DMS79 (cell line): ENCODE results near the gene EPB42.
"Not testable (repeated sequence)": the region's sequence is repeated elsewhere in the genome, so short reads cannot be mapped to it uniquely, and the experiment has no call there.

Source experiments
- DNase-seq: peaks from one replicate; lab custom pipeline; 2025; lab: John Stamatoyannopoulos, UW

Gene EPB42

GRCh38 chr15:43212299-43212698, 8.5 kb downstream of the EPB42 start:
- no peak for DNase-seq

- DNase-seq, result no peak
Observed at GRCh38 chr15:43211224-43211735, 9.5 kb downstream of the EPB42 start.

- DNase-seq, result no peak
Observed at GRCh38 chr15:43210807-43211206, 10.0 kb downstream of the EPB42 start.

DNA sequence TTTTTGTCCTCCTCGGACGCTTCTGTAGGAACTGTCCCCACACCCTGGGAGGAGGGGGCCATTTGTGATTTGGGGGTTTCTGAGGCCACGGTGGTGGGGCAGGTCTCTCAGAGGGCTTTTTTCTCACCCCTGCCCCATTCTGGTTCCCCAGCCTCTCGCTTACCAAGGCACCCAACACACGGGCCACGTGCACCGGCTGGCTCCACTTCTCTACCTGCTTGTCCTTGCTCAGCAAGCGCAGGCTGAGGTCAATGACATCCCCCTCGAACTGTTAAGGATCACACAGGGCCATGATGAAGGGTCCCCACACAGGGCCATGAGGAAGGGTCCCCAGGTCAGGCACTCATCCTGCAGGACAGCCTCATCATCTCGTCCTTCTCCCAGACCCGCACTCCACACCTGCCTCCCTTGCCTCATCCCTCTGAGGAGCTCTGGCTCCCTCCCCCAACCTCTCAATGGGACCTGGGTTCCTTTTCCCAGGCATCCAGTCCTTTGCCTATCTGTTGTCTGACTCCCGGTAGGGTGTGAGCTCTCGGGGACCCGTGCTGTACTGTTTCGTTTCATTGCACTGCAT, 10.6 kb downstream of the EPB42 start:
- no peak for DNase-seq

DNA sequence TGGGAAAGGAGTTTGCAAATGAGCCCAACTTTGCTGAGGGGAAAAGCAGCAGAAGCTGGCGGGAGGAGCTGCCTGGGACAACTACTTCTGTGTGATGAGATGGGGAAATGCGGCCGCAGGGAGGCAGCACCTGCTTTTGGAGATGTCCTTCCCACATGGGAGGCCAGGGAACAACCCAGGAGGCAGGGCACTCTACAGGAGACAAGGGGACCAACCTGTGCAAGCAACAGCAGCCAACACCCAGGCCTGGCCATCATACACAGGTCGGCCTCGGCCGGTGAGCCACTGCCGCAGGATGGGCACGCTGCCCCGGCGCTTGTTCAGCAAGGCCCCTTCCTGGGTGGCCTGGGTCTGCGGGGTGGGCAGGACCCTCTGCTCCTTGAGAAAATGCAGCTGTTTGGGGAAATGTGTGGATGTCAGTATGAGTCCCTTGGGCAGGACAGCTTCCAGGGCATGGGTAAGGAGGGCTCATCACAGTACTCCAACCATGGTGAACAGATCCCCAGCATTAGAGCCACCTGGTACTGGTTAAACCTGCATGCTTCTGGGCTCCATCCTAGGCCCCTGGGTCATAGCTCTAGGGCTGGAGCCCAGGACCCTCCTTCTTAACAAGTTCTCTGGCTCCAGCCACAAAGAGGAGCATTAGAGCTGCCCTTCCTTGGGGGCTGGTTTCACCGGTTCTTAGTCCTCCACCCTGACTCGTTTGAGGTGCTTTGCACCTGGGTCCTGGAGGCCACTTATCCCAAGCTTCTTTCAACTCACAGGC, 11.6 kb downstream of the EPB42 start:
- no peak for DNase-seq

DNA sequence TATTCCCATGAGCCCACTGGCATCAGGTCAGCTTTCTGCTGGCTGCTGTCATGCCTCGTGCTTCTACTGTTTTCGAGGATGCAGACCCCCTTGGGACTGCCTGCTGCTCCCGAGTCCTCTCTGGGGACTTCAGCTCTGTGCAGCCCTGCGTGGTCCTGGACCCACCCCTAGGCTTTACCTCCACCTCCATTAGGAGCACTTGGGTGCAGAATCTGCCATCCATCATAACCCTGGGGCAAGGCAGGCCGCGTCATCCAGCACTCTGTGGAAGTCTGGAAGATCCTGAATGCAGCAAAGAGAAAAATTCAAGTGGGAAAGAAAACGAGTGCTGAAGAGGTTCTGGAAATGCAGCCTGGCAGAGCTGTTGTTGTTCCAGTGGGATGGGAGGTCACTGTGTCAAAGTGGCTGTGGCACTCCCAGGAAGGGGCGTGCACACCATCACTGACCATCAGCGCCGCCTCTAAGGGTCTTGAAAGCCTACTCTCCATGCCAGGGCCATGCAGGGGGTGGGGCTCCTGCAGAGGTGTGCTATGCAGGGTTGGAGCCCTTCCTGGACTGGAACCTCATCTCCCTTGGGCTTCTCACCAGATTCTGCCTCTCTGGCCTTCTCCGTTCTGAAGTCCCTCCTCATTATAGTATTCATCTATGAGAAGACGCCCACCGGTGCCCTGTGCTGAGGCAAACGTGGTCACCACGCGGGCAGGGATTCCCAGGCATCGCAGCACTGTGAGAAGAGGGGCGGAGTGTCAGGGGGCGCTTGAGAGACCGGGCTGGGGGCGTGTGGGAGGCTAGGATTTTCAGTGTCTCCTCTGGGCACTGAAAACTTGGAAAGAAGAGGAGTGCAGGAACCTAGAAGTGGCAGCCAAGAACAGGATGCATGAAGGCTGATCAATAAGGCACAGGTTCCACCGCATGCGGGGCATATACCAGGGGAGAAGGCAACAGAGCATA, 12.5 kb downstream of the EPB42 start:
- no peak for DNase-seq

DNA sequence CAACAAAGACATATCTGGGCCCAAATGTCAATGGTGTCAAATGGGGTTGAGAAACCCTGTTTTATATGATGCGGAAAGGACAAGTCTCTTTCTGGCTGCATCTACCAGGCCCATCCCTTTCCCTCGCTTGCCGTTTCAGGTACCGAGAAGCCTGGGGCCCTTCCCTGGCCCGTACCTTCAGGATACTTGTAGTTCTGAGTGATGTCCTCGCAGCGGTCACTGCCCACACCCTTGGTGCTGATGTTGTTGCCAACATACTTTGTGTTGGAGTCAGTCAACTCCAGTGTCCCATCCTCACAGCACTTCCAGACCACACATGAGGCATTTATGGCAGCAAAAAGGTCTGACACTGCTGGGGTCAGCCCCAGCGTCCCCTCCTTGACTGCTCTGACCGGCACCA, 13.8 kb downstream of the EPB42 start:
- no peak for DNase-seq

DNA sequence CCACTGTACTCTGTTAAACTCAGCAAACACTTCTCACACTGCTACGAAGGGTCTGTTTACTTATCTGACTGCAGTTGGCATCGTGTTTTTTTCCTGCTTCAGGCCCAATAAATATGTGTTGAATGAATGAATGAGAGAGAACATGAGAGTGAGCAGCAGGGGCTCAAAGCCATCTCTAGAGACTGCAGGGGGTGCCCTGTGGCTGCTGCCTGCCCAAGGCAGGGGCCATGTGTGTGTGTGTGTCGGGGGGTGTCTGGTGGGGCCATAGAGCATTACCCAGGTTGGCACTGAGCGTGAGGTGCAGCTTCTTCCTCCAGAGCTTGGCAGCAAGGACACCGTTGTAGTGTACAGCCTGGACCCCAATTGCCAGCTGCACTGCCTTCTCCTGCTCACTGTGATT, 14.8 kb downstream of the EPB42 start:
- no peak for DNase-seq

GRCh38 chr15:43204016-43204901, 16.6 kb downstream of the EPB42 start:
- DNase-seq, result no peak

GRCh38 chr15:43199945-43200488, 20.8 kb downstream of the EPB42 start:
- DNase-seq, result no peak

GRCh38 chr15:43198992-43199391, 21.8 kb downstream of the EPB42 start:
- DNase-seq, result no peak

- not testable (repeated sequence) for DNase-seq
Observed at GRCh38 chr15:43198556-43198955, 22.3 kb downstream of the EPB42 start.

- not testable (repeated sequence) for DNase-seq
Observed at GRCh38 chr15:43197773-43198172, 23.0 kb downstream of the EPB42 start.

GRCh38 chr15:43196760-43197548, 23.9 kb downstream of the EPB42 start:
- no peak for DNase-seq

GRCh38 chr15:43194795-43195194, 26.0 kb downstream of the EPB42 start:
- DNase-seq, result no peak

DNA sequence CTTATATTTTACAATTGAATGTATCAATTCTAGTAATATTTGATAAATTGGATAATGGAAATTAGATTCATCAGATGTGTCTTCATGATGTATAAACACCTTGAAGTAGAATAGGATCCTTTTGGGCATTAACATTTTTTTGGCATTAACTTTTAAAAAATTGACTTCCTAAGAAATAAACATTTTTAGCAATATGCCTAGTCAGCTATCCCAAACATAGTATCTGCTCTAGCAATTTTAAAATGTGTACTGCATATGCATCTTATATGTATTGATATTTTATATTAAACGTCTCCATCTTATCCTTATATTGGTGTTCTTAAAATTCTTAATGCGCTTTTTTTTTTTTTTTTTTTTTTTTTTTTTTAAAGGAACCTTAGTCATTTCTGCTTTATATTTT, 27.1 kb downstream of the EPB42 start:
- DNase-seq, result no peak

DNA sequence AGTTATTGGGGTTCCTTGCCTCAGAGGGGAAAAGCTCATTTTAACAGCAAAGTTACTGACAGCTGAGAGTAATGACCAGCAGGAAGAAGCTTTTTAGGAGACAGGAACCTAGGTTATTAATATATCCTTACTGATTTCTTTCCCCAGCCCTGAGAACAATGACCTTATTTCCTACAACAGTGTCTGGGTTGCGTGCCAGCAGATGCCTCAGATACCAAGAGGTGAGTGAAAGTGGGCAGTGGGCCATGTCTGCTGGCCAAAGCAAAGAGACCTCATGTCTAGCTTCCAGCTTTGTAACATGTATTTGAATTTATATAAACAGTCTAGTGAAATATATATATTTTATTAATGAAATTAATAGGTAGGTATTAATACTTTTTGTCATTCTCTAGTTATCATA, 30.6 kb downstream of the EPB42 start:
- DNase-seq, result no peak

DNA sequence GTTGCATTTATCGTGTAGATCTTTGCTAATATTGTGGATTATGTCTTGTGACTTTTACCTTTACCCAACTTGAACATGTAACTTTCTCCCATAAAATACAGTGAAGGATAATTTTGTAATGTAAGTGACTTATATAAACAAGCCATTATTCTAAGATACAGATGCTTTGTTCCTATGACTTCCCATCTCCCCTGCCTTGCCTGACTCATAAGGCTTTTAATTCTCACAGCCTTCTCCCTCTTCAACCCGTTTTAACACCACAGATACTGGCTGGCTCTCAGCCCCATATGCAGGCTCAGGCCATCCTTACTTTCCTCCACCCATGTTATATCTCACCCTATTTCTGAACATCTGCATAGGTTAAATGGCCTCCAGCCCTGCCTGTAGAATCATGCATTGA, 31.5 kb downstream of the EPB42 start:
- no peak for DNase-seq

GRCh38 chr15:43187544-43188155, 33.2 kb downstream of the EPB42 start:
- no peak for DNase-seq

GRCh38 chr15:43186003-43186353, 34.8 kb downstream of the EPB42 start:
- no peak for DNase-seq
